HepG2 (cell line): ENCODE measurements around the gene LST1. TPM values are rescaled to one million over a fixed set of nuclear protein-coding genes. Genes with fewer than 3 reads are reported as not detected.

Experiments
- ATM ChIP-seq: fragments of 450-650 bp; IDR thresholded peaks from 2 replicates; pipeline ENCODE4 v1.7.1; 2017; ENCODE audit warnings: mild to moderate bottlenecking, borderline replicate concordance
- CENPT ChIP-seq: sonication (generic); formaldehyde crosslinking; IDR thresholded peaks from 2 replicates; pipeline ENCODE4 v1.8.0; 2022; ENCODE audit warnings: low read depth, mild to moderate bottlenecking, moderate library complexity, missing genetic modification reagents
- FLYWCH1 ChIP-seq: sonication (generic); formaldehyde crosslinking; IDR thresholded peaks from 2 replicates; pipeline ENCODE4 v1.8.1; 2023; ENCODE audit warnings: mild to moderate bottlenecking, missing genetic modification reagents
- GTF3A ChIP-seq: sonication (generic); formaldehyde crosslinking; conservative IDR thresholded peaks from 2 replicates; pipeline ENCODE4 v1.4.0; 2020; ENCODE audit warnings: mild to moderate bottlenecking, missing genetic modification reagents
- HNRNPH1 ChIP-seq: fragments of 200-400 bp; formaldehyde crosslinking; optimal IDR thresholded peaks from 2 replicates; pipeline ENCODE3; 2017; ENCODE audit warnings: mild to moderate bottlenecking, low read depth, low read length
- HNRNPUL1 ChIP-seq: fragments of 200-400 bp; formaldehyde crosslinking; IDR thresholded peaks from 2 replicates; pipeline ENCODE4 v1.6.1; 2017; ENCODE audit warnings: low read depth, mild to moderate bottlenecking, low read length, moderate library complexity
- KDM3A ChIP-seq: IDR thresholded peaks from 2 replicates; pipeline ENCODE4 v1.6.1; 2018; ENCODE audit warnings: low read depth, missing compliant biosample characterization
- PTBP1 ChIP-seq: fragments of 200-400 bp; formaldehyde crosslinking; IDR thresholded peaks from 2 replicates; pipeline ENCODE4 v1.6.1; 2018; ENCODE audit warnings: low read length, low read depth; ENCODE audit not compliant: poor library complexity, severe bottlenecking
- RFXAP ChIP-seq: sonication (generic); formaldehyde crosslinking; IDR thresholded peaks from 2 replicates; pipeline ENCODE4 v1.4.0; 2020; ENCODE audit warnings: missing genetic modification reagents, borderline replicate concordance
- SIN3A ChIP-seq: IDR thresholded peaks from 2 replicates; pipeline ENCODE4 v1.6.1; 2011; ENCODE audit warnings: low read depth, mild to moderate bottlenecking, control low read depth, low read length, borderline replicate concordance
- STAG1 ChIP-seq: sonication (generic); formaldehyde crosslinking; IDR thresholded peaks from 2 replicates; pipeline ENCODE4 v1.4.0; 2020; ENCODE audit warnings: missing genetic modification reagents
- TBL1XR1 ChIP-seq: fragments of 150-350 bp; IDR thresholded peaks from 2 replicates; pipeline ENCODE4 v1.6.1; 2014; ENCODE audit warnings: borderline replicate concordance, low read length; ENCODE audit not compliant: partially characterized antibody
- U2AF1 ChIP-seq: fragments of 200-400 bp; formaldehyde crosslinking; optimal IDR thresholded peaks from 2 replicates; pipeline ENCODE3; 2017; ENCODE audit warnings: mild to moderate bottlenecking, low read depth, low read length
- ZFY ChIP-seq: sonication (generic); formaldehyde crosslinking; IDR thresholded peaks from 2 replicates; pipeline ENCODE4 v1.4.0; 2020; ENCODE audit warnings: missing genetic modification reagents
- ZNF333 ChIP-seq: sonication (generic); formaldehyde crosslinking; IDR thresholded peaks from 2 replicates; pipeline ENCODE4 v1.4.0; 2020; ENCODE audit warnings: mild to moderate bottlenecking, missing genetic modification reagents, borderline replicate concordance
- ZNF33B ChIP-seq: sonication (generic); formaldehyde crosslinking; IDR thresholded peaks from 2 replicates; pipeline ENCODE4 v1.5.1; 2020; ENCODE audit warnings: mild to moderate bottlenecking, missing genetic modification reagents
- ZNF75D ChIP-seq: sonication (generic); formaldehyde crosslinking; IDR thresholded peaks from 2 replicates; pipeline ENCODE4 v1.8.1; 2023; ENCODE audit warnings: missing genetic modification reagents, mild to moderate bottlenecking, borderline replicate concordance
- polyA plus RNA-seq, 8 experiments: library from polyadenylated mRNA; depleted of rRNA in 3 of 8; stranded (reverse) in 7 of 8; unstranded in 1 of 8; fragments of >200 nt; fragmentation: Illumina TruSeq in 4 of 8; extraction: Trizol in 4 of 8; gene quantifications; 2 replicates each; pipeline versions ENCODE4 v1.2.1 to v1.2.3, GENCODE V29; 2011 to 2016; ENCODE audit warnings: low read depth in 4 of 8, missing spikeins in 1 of 8, mixed read lengths in 1 of 8; ENCODE audit not compliant: insufficient read depth in 1 of 8
- total RNA-seq, 5 experiments: library from RNA; depleted of rRNA; stranded (reverse); fragments of >200 nt; fragmentation: Illumina TruSeq; extraction: Trizol; gene quantifications; 2 replicates each; pipeline ENCODE4 v1.2.3, GENCODE V29; 2016; ENCODE audit warnings: low read depth in 1 of 5
- TF ChIP-seq, protein P1 (sequence below): IDR thresholded peaks from 2 replicates; pipeline ENCODE4 v1.6.1; 2016; ENCODE audit warnings: mild to moderate bottlenecking, missing biosample characterization, missing genetic modification reagents
- TF ChIP-seq, protein P2 (sequence below): IDR thresholded peaks from 2 replicates; pipeline ENCODE4 v1.6.1; 2016; ENCODE audit warnings: low read depth
- TF ChIP-seq, protein P3 (sequence below): sonication (generic); formaldehyde crosslinking; IDR thresholded peaks from 2 replicates; pipeline ENCODE4 v1.4.0; 2020; ENCODE audit warnings: missing genetic modification reagents, mild to moderate bottlenecking, borderline replicate concordance
- TF ChIP-seq, protein P4 (sequence below): sonication (generic); formaldehyde crosslinking; conservative IDR thresholded peaks from 2 replicates; pipeline ENCODE4 v1.4.0; 2020; ENCODE audit warnings: mild to moderate bottlenecking, missing genetic modification reagents, moderate library complexity

Gene LST1
- total and polyA plus RNA-seq, 2 of the 13 experiments (the other 11 are each of a cell fraction or from before 2014, with no cell fraction given) = not detected

DNA sequence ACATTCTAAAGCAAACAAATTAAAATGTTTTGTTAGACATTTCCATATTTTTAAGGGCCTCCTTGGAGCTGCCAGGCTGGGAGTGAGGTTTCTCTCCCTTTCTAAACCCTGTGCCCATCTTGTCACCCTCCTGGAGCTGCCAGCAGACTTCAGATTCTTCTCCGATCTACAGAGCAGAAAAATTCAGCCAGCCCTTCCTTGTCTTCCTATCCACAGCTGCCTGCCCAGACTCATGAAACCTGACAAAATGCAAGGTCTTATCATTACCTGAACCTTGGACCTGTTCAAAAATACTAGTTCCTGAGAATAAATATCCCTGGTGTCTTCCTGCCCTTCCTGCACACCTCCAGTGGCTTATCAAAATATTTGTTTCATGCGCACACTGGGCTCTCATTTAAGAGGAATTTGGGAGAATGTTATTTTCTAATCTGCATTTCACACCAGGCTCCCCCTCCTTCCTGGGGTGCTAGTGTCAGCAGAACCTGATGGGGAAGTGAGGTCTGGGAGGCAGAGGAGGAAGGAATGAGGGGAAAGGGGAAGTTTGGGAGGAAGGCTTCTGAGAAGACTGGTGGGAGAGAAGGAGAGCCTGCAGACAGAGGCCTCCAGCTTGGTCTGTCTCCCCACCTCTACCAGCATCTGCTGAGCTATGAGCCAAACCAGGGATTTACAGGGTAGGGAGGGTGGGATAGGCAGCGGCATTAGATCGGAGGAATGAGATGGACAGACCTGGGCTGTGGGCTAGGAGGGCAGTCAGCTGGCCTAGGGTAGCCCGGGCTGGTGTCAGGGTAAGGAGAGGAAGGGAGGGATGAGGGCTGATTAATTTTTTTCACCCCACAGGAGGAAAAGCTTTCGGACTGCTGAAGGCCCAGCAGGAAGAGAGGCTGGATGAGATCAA is 28.9 kb downstream of the LST1 start, which contains the start of gene AIF1 (continued):
- TF ChIP-seq, protein P1, sequence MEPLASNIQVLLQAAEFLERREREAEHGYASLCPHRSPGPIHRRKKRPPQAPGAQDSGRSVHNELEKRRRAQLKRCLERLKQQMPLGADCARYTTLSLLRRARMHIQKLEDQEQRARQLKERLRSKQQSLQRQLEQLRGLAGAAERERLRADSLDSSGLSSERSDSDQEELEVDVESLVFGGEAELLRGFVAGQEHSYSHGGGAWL (CRISPR knock-in tag) = no peak
- TF ChIP-seq, protein P2, sequence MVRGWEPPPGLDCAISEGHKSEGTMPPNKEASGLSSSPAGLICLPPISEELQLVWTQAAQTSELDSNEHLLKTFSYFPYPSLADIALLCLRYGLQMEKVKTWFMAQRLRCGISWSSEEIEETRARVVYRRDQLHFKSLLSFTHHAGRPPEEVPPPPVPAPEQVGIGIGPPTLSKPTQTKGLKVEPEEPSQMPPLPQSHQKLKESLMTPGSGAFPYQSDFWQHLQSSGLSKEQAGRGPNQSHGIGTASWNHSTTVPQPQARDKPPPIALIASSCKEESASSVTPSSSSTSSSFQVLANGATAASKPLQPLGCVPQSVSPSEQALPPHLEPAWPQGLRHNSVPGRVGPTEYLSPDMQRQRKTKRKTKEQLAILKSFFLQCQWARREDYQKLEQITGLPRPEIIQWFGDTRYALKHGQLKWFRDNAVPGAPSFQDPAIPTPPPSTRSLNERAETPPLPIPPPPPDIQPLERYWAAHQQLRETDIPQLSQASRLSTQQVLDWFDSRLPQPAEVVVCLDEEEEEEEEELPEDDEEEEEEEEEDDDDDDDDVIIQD (CRISPR knock-in tag) = no peak
- TF ChIP-seq HNRNPUL1 (no peak), STAG1 (CRISPR knock-in tag) (0 out of 2 replicates have a peak, but pooled peaks have one; percentile 4), KDM3A (CRISPR knock-in tag) (no peak), HNRNPH1 (no peak), U2AF1 (no peak), ATM (no peak), FLYWCH1 (CRISPR knock-in tag) (no peak), TBL1XR1 (no peak), RFXAP (0 out of 2 replicates have a peak, but pooled peaks have one; percentile 43), ZFY (CRISPR knock-in tag) (no peak), CENPT (CRISPR knock-in tag) (no peak), PTBP1 (no peak), ZNF75D (CRISPR knock-in tag) (no peak), ZNF33B (CRISPR knock-in tag) (no peak), GTF3A (CRISPR knock-in tag) (no peak), SIN3A (no peak; the same call in 1 of the 2 replicates), ZNF333 (no peak)
- TF ChIP-seq, protein P3, sequence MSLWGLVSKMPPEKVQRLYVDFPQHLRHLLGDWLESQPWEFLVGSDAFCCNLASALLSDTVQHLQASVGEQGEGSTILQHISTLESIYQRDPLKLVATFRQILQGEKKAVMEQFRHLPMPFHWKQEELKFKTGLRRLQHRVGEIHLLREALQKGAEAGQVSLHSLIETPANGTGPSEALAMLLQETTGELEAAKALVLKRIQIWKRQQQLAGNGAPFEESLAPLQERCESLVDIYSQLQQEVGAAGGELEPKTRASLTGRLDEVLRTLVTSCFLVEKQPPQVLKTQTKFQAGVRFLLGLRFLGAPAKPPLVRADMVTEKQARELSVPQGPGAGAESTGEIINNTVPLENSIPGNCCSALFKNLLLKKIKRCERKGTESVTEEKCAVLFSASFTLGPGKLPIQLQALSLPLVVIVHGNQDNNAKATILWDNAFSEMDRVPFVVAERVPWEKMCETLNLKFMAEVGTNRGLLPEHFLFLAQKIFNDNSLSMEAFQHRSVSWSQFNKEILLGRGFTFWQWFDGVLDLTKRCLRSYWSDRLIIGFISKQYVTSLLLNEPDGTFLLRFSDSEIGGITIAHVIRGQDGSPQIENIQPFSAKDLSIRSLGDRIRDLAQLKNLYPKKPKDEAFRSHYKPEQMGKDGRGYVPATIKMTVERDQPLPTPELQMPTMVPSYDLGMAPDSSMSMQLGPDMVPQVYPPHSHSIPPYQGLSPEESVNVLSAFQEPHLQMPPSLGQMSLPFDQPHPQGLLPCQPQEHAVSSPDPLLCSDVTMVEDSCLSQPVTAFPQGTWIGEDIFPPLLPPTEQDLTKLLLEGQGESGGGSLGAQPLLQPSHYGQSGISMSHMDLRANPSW (CRISPR knock-in tag) = no peak
- TF ChIP-seq, protein P4, sequence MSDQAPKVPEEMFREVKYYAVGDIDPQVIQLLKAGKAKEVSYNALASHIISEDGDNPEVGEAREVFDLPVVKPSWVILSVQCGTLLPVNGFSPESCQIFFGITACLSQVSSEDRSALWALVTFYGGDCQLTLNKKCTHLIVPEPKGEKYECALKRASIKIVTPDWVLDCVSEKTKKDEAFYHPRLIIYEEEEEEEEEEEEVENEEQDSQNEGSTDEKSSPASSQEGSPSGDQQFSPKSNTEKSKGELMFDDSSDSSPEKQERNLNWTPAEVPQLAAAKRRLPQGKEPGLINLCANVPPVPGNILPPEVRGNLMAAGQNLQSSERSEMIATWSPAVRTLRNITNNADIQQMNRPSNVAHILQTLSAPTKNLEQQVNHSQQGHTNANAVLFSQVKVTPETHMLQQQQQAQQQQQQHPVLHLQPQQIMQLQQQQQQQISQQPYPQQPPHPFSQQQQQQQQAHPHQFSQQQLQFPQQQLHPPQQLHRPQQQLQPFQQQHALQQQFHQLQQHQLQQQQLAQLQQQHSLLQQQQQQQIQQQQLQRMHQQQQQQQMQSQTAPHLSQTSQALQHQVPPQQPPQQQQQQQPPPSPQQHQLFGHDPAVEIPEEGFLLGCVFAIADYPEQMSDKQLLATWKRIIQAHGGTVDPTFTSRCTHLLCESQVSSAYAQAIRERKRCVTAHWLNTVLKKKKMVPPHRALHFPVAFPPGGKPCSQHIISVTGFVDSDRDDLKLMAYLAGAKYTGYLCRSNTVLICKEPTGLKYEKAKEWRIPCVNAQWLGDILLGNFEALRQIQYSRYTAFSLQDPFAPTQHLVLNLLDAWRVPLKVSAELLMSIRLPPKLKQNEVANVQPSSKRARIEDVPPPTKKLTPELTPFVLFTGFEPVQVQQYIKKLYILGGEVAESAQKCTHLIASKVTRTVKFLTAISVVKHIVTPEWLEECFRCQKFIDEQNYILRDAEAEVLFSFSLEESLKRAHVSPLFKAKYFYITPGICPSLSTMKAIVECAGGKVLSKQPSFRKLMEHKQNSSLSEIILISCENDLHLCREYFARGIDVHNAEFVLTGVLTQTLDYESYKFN (CRISPR knock-in tag) = peak; percentile 78
